ENCODE data around the gene GOLT1A.
A peak's percentile ranks its signal among the peaks of the same experiment; 100 is the strongest.

Gene GOLT1A

DNA sequence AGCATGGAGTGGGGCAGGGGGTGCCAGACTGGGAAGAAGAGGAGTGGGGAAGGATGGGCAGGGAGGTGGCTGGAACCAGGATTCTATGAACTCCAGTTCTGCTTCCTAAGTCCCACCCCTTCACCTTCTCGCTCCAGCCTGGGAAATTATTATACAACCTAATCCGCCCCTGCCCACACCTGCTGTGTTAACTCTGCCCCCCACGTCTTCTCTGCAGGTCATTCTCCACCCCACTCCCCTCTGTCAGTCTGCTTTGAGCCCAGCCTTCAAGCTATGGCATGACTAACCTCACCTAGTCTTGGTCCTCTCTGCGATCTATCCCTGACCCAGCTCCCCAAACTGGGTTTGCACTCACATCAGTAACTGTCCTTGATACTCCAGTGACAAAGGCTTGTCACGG, 46.0 kb upstream of the GOLT1A start:
- no peak for TF ChIP-seq CTCF (IDR thresholded peaks at IDR 0.05; ENCODE audit: extremely low read depth, missing control alignments)
- no peak for DNase-seq (ENCODE audit: low spot score)

DNA sequence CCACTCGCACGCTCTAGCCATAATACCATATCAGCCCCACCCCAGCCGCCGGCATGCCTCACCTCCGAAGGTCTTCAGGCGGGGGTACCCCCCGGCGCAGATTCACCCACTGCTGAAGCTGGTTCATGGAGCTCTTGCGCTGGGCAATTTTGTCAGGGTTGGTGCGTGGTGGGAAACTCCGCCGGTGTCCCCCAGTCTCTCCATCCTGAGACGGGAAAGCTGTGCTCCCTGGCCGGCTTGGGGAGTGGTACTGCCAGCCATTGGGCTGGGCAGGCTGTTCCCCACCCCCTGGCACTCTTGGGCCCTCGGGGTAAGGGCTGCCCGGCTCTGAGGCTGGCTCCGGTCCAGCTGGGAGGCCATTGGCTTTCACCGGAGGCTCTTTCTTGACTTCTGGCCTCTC, 45.4 kb upstream of the GOLT1A start:
- DNase-seq (ENCODE audit: low spot score) = no peak
- no peak for TF ChIP-seq CTCF (IDR thresholded peaks at IDR 0.05; ENCODE audit: extremely low read depth, missing control alignments)

- peak; percentile 58 for DNase-seq (ENCODE audit: low spot score)
- peak; percentile 66 for TF ChIP-seq CTCF (IDR thresholded peaks at IDR 0.05; ENCODE audit: extremely low read depth, missing control alignments)
Measured at GRCh38 chr1:204258213-204259115, 44.7 kb upstream of the GOLT1A start.

- no peak for DNase-seq (ENCODE audit: low spot score)
- no peak for TF ChIP-seq CTCF (IDR thresholded peaks at IDR 0.05; ENCODE audit: extremely low read depth, missing control alignments)
Measured at GRCh38 chr1:204257446-204257845, 43.7 kb upstream of the GOLT1A start.

DNA sequence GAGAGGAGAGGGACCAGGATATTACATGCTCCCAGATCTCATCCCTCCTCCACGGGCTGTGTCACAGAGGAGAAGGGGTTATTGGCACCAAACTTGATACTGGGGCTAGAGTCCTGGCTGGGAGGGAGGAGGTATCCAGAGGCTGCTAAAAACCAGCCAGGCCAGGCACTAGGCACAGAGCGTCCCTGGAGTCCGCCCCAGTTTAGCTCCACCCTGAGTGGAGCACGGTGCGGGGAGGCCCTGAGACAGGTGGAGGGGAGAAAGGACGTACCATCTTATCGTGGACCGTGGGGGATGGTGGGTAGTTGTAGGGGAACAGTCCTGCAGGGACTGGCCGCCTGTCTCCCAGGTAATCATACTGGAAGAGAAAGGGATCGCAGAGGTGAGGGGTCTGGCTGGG, 42.7 kb upstream of the GOLT1A start:
- no peak for TF ChIP-seq CTCF (IDR thresholded peaks at IDR 0.05; ENCODE audit: extremely low read depth, missing control alignments)
- DNase-seq (ENCODE audit: low spot score) = no peak

GRCh38 chr1:204255966-204256365, 42.2 kb upstream of the GOLT1A start:
- no peak for TF ChIP-seq CTCF (IDR thresholded peaks at IDR 0.05; ENCODE audit: extremely low read depth, missing control alignments)
- DNase-seq (ENCODE audit: low spot score) = no peak

DNA sequence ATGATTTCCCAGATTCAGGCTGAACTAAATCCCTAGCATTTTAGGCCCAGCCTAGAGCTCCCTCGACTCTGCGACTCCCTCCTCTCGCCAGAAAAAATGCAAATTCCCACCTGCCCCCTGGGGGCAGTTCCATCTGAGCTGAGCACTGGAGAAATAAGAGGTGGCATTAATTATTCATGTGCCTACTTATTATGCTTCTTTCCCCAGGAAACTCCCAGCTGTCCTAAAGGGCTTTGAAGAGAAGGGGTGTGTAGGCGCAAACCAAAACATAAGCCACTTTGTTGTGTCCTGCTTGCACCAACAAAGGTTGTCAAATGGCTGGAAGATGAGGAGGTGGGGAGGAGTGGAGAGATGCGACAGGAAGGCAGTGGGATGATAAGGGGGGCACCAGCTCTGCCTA, 41.4 kb upstream of the GOLT1A start:
- DNase-seq (ENCODE audit: low spot score) = no peak
- no peak for TF ChIP-seq CTCF (IDR thresholded peaks at IDR 0.05; ENCODE audit: extremely low read depth, missing control alignments)

All from GM20000 (cell line).